ENCODE data around the gene RTN4. TPM values are rescaled to one million over a fixed set of nuclear protein-coding genes. Genes with fewer than 3 reads are reported as not detected.

RTN4 gene
- total RNA-seq, 4 donors from 2014 or later = 95.8 to 179 (median 129) TPM

DNA sequence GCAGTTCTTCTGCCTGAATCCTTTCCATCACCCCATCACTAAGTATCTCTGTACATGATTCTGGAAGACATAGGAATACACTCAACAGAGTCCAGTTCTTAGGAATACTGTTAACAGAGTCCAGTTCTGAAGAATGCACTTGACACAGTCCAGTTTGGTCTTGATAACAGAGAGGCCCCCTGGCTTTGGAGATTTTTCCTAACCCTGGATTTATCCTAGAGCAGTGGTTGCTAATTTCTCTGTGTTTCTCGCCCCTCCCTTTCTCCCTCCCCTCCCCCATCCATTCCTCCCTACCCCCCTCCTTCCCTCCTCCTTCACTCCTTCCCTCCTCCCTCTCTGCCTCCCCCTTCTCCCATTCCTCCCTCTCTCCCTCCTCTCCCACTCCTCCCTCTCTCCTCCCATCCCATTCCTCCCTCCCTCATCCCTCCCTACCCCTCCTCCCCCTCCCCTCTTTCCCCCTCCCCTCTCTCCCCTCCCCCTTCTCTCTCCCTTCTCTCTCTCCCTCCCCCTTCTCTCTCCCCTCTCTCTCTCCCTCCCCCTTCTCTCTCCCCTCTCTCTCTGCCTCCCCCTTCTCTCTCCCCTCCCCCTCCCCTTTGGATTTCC is 105.4 kb downstream of the RTN4 start:
- Histone ChIP-seq H3K4me3 (no peak overlapping the region), H3K27me3 (no peaks in the 10 kb centered on the region), H3K27ac (peak overlapping the region; percentile 82 to 90 (median 86)), H3K9me3 (no peaks in the 10 kb centered on the region), H3K4me1 (peaks cover 16 to 48% (median 25%) of the 10 kb centered on the region in 3 donors), H3K36me3 (no peaks in the 10 kb centered on the region)
- TF ChIP-seq, protein P1, sequence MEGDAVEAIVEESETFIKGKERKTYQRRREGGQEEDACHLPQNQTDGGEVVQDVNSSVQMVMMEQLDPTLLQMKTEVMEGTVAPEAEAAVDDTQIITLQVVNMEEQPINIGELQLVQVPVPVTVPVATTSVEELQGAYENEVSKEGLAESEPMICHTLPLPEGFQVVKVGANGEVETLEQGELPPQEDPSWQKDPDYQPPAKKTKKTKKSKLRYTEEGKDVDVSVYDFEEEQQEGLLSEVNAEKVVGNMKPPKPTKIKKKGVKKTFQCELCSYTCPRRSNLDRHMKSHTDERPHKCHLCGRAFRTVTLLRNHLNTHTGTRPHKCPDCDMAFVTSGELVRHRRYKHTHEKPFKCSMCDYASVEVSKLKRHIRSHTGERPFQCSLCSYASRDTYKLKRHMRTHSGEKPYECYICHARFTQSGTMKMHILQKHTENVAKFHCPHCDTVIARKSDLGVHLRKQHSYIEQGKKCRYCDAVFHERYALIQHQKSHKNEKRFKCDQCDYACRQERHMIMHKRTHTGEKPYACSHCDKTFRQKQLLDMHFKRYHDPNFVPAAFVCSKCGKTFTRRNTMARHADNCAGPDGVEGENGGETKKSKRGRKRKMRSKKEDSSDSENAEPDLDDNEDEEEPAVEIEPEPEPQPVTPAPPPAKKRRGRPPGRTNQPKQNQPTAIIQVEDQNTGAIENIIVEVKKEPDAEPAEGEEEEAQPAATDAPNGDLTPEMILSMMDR (IDR thresholded peaks at IDR 0.05) = no peak
- 82% methylated on average over 1 of the region's 1 CpG; no CpG with 5 or more reads in 1 of the 2 donors for WGBS, 2 donors
- intact Hi-C loops (cut with DNase I) = no loop called here
- DNase-seq = no peak

DNA sequence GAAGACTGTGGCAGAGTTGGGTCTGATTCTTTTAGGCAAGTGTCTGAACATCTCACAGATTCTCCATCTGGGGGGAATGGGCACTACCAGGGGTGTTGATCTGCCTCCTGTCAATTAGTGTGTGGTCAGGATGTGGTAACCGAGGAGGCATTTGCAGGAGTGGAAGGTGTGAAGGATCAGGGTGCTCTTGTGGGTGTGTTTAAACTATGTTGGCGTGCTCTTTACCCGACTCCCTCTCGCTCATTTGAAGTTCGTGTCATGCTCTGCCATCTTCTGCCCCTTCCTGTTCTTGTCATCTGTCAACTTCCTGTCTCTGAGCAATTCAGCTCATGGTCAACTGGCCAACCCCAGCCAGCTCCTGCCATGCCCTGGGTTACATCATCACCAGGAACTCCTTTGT is 107.9 kb downstream of the RTN4 start:
- no peak for DNase-seq
- peaks cover 0 to 4% (median 3%) of the 10 kb centered on the region in 3 donors for H3K9me3 ChIP-seq
- intact Hi-C loops (cut with DNase I) = no loop called here
- TF ChIP-seq POLR2A (IDR thresholded peaks at IDR 0.05) = no peak
- TF ChIP-seq, protein P1 (IDR thresholded peaks at IDR 0.05) = no peak
- H3K27me3 ChIP-seq = no peaks in the 10 kb centered on the region
- H3K4me1 ChIP-seq = peaks cover 0 to 24% (median 18%) of the 10 kb centered on the region in 3 donors
- 71 to 76% methylated on average over 5 of the region's 5 CpGs for WGBS, 2 donors
- H3K4me3 ChIP-seq = no peak overlapping the region
- H3K36me3 ChIP-seq = no peaks in the 10 kb centered on the region
- H3K27ac ChIP-seq = no peak overlapping the region

DNA sequence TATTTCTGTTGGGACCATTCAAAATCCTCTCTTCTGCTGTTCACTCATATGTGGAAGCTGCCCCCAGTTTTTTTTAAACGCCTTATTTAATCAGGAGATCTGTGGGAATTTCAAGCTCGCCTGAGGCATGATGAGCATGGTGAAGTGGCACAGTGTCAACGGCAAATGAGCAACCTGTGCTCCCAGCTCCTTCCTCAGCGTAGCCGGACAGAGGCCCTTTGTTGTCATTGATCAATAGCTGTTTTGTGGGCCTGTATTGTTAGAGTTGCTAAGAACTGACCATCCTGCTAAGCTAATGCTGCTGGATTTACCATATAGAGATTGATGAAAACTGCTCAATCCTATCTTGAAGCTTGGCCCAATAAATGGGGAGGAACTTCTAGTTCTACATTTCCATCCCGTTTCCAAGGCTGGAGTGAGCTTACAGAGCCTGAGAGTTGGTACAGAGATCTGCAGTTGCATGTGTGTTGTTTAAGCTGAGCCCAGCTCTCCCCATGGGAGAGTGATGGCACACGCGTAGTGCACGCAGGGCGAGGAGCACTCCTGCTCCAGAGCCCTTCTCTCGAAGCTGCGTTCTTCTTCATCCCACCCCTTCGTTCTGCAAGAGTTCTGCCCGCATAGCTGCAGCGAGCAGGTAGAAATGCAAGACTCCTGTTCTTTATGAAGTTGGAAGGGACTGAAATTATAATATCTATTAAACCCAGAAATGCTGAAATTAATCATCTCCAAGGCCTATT is 108.8 kb downstream of the RTN4 start:
- peaks cover 0 to 4% (median 3%) of the 10 kb centered on the region in 3 donors for H3K9me3 ChIP-seq
- TF ChIP-seq, protein P1 (IDR thresholded peaks at IDR 0.05) = no peak
- no peak for TF ChIP-seq POLR2A (IDR thresholded peaks at IDR 0.05)

DNA sequence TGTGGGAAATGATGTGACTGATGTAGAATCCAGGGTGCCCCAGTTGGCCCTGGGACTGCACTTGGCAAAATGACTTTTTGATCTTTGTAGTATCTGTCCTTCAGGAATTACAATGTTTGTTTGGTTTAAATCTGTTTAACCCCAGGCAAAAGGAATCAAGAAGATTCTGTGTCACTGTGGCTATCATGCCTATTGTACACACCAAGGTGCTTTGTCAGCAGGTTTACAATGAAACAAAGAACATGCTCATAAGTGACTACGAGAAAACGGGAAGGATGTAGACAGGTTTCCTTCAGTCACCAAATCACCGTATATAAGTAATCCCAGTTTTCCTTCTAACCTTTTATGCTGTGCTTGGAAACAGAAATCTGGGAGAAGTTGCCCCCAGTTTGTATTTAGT is 109.5 kb downstream of the RTN4 start:
- 25 to 29% methylated on average over 3 of the region's 3 CpGs for WGBS, 2 donors
- no peak for DNase-seq
- no peaks in the 10 kb centered on the region for H3K27me3 ChIP-seq
- intact Hi-C loops (cut with DNase I) = no loop called here
- peaks cover 0 to 18% (median 3%) of the 10 kb centered on the region in 3 donors for H3K4me1 ChIP-seq
- TF ChIP-seq, protein P1 (IDR thresholded peaks at IDR 0.05) = no peak
- TF ChIP-seq POLR2A (IDR thresholded peaks at IDR 0.05) = no peak
- no peak overlapping the region for H3K27ac ChIP-seq
- H3K4me3 ChIP-seq = no peak overlapping the region
- no peaks in the 10 kb centered on the region for H3K36me3 ChIP-seq
- H3K9me3 ChIP-seq = peaks cover 0 to 4% (median 3%) of the 10 kb centered on the region in 3 donors

More for the DNA sequence above, 108.8 kb downstream of the RTN4 start:
- Histone ChIP-seq H3K4me1 (peaks cover 0 to 21% (median 10%) of the 10 kb centered on the region in 3 donors), H3K4me3 (no peak overlapping the region), H3K27ac (no peak overlapping the region), H3K36me3 (no peaks in the 10 kb centered on the region), H3K27me3 (no peaks in the 10 kb centered on the region)
- no peak for DNase-seq
- 89 to 95% methylated on average over 13 to 15 of the region's 15 CpGs for WGBS, 2 donors
- intact Hi-C loops (cut with DNase I) = no loop called here

DNA sequence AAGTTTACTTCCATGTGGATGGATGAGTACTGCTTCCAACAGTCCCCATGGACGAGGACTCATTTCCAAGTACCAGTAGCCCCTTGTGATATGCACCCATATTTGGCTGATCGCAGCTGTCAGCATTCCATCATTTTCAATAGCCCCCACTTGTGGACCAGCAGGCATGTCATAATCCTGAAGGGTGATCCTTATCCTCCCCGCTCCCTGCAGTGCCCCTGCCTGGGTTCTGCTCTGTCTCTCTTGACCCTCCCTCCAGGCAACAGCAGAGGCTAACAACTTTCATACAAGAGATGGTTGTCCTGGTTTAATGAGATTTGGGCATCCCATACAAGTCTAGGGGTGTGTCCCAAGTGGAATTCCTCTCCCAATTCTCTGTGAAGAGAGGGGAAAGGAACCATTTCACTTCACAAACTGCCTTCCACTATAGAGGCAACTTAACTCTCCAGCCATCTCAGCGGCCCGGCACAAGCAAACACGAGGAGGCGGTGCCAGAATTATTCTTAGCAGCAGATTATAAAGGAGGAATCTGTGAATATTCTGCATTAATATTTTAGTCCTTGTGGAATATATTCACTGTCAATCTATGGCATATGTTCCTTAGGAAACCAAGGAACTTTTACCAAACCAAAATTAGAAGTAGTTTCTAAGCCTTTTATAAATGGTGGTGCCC is 110.7 kb downstream of the RTN4 start:
- no peak for TF ChIP-seq POLR2A (IDR thresholded peaks at IDR 0.05)
- TF ChIP-seq, protein P1 (IDR thresholded peaks at IDR 0.05) = no peak
- DNase-seq = no peak
- peaks cover 0 to 11% (median 0%) of the 10 kb centered on the region in 3 donors for H3K4me1 ChIP-seq
- H3K27ac ChIP-seq = no peak overlapping the region
- no peaks in the 10 kb centered on the region for H3K27me3 ChIP-seq
- peaks cover 0 to 4% (median 3%) of the 10 kb centered on the region in 3 donors for H3K9me3 ChIP-seq
- intact Hi-C loops (cut with DNase I) = no loop called here
- no peaks in the 10 kb centered on the region for H3K36me3 ChIP-seq
- WGBS, 2 donors = 91 to 93% methylated on average over 5 to 7 of the region's 7 CpGs
- no peak overlapping the region for H3K4me3 ChIP-seq
